ENCODE measurements around the gene ZCCHC2. TPM values are rescaled to one million over a fixed set of nuclear protein-coding genes. Genes with fewer than 3 reads are reported as not detected.

The ZCCHC2 gene
- polyA plus RNA-seq, 2 of the 4 experiments (the other 2 are of a cell fraction) = 7.6 to 12.5 TPM

DNA sequence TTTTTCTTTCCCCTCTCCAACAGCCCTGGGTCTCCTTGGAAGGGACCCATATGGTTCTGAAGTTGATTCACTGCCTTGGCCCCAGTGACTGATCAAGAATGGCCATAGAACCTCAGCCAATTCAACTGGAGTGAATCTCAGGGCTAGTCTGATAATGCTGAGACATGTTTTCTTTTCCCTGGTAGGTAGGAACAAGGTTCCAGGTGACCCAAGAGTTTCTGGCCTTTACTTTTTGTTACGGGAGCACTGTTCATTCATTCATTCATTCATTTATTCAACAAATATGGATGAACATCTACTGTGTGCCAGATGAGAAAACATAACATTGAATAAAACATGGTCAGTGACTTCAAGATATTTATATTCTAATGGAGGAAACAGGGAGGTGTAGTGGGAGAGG lies 3.1 kb upstream of the ZCCHC2 start (continued):
- TF ChIP-seq RAD21 (conservative IDR thresholded peaks at IDR 0.05 in 1 of 2, IDR thresholded peaks at IDR 0.05 in 1 of 2) (no peak), NFE2L2 (conservative IDR thresholded peaks at IDR 0.05; ENCODE audit: low read length) (no peak), CBX8 (IDR thresholded peaks at IDR 0.05) (no peak), JUNB (IDR thresholded peaks at IDR 0.05) (no peak)

GRCh38 chr18:62521082-62521481 lies 1.7 kb upstream of the ZCCHC2 start:
- no peak overlapping the region for H3K4me3 ChIP-seq
- H3K27ac ChIP-seq = no peak overlapping the region
- H3K4me1 ChIP-seq = peaks cover 11% of the 10 kb centered on the region; the same call in 1 of the 3 replicates
- ATAC-seq (no peak), DNase-seq (ENCODE audit: low read depth in 1 of 2, low spot score in 1 of 2) (no peak), FAIRE-seq (no peak)
- no peaks in the 10 kb centered on the region for H3K9me3 ChIP-seq
- WGBS (ENCODE audit: missing lambda C conversion rate) = 71% methylated on average over 4 of the region's 4 CpGs
- H3K4me2 ChIP-seq = peak overlapping the region; percentile 84
- CTCF ChIA-PET = interaction anchor here (0.8 to 1.5 kb wide), 3 partner anchors 29 to 95 kb away, joined by 3 to 8 read pairs (median 4); no protein-coding TSS in a partner anchor
- POLR2A ChIA-PET = no interaction called here
- TF ChIP-seq RAD21 (conservative IDR thresholded peaks at IDR 0.05 in 1 of 2, IDR thresholded peaks at IDR 0.05 in 1 of 2) (no peak), TP53 (CRISPR knock-in tag; IDR thresholded peaks at IDR 0.05) (no peak), GATA3 (IDR thresholded peaks at IDR 0.05; ENCODE audit: borderline replicate concordance) (no peak), CBX8 (IDR thresholded peaks at IDR 0.05) (no peak), BHLHE40 (IDR thresholded peaks at IDR 0.05; ENCODE audit: low read depth, low read length) (no peak), CHD2 (IDR thresholded peaks at IDR 0.05; ENCODE audit: low read length, partially characterized antibody) (no peak), SREBF2 (IDR thresholded peaks at IDR 0.05) (no peak), PBX3 (IDR thresholded peaks at IDR 0.05) (no peak), EP300 (IDR thresholded peaks at IDR 0.05) (no peak), RNF2 (IDR thresholded peaks at IDR 0.05; ENCODE audit: borderline replicate concordance, low read depth) (no peak), EHF (CRISPR knock-in tag; IDR thresholded peaks at IDR 0.05) (no peak), FOSB (CRISPR knock-in tag; IDR thresholded peaks at IDR 0.05) (no peak), HOXB5 (CRISPR knock-in tag; IDR thresholded peaks at IDR 0.05) (no peak)
- TF ChIP-seq, protein P1, sequence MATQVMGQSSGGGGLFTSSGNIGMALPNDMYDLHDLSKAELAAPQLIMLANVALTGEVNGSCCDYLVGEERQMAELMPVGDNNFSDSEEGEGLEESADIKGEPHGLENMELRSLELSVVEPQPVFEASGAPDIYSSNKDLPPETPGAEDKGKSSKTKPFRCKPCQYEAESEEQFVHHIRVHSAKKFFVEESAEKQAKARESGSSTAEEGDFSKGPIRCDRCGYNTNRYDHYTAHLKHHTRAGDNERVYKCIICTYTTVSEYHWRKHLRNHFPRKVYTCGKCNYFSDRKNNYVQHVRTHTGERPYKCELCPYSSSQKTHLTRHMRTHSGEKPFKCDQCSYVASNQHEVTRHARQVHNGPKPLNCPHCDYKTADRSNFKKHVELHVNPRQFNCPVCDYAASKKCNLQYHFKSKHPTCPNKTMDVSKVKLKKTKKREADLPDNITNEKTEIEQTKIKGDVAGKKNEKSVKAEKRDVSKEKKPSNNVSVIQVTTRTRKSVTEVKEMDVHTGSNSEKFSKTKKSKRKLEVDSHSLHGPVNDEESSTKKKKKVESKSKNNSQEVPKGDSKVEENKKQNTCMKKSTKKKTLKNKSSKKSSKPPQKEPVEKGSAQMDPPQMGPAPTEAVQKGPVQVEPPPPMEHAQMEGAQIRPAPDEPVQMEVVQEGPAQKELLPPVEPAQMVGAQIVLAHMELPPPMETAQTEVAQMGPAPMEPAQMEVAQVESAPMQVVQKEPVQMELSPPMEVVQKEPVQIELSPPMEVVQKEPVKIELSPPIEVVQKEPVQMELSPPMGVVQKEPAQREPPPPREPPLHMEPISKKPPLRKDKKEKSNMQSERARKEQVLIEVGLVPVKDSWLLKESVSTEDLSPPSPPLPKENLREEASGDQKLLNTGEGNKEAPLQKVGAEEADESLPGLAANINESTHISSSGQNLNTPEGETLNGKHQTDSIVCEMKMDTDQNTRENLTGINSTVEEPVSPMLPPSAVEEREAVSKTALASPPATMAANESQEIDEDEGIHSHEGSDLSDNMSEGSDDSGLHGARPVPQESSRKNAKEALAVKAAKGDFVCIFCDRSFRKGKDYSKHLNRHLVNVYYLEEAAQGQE (IDR thresholded peaks at IDR 0.05) = no peak
- TF ChIP-seq, protein P2, sequence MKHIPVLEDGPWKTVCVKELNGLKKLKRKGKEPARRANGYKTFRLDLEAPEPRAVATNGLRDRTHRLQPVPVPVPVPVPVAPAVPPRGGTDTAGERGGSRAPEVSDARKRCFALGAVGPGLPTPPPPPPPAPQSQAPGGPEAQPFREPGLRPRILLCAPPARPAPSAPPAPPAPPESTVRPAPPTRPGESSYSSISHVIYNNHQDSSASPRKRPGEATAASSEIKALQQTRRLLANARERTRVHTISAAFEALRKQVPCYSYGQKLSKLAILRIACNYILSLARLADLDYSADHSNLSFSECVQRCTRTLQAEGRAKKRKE (CRISPR knock-in tag; IDR thresholded peaks at IDR 0.05; ENCODE audit: low read depth) = no peak
- TF ChIP-seq, protein P3, sequence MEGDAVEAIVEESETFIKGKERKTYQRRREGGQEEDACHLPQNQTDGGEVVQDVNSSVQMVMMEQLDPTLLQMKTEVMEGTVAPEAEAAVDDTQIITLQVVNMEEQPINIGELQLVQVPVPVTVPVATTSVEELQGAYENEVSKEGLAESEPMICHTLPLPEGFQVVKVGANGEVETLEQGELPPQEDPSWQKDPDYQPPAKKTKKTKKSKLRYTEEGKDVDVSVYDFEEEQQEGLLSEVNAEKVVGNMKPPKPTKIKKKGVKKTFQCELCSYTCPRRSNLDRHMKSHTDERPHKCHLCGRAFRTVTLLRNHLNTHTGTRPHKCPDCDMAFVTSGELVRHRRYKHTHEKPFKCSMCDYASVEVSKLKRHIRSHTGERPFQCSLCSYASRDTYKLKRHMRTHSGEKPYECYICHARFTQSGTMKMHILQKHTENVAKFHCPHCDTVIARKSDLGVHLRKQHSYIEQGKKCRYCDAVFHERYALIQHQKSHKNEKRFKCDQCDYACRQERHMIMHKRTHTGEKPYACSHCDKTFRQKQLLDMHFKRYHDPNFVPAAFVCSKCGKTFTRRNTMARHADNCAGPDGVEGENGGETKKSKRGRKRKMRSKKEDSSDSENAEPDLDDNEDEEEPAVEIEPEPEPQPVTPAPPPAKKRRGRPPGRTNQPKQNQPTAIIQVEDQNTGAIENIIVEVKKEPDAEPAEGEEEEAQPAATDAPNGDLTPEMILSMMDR (IDR thresholded peaks at IDR 0.05) = no peak
